HG03095 (cell line): ENCODE results near the gene CRIP3.

Source experiments
- ATAC-seq: cut with Tn5 transposase; IDR thresholded peaks from one replicate; pipeline ENCODE4 v1.9.1; 2021; ENCODE audit warnings: moderate library complexity; ENCODE audit not compliant: unreplicated experiment

CRIP3 gene

DNA sequence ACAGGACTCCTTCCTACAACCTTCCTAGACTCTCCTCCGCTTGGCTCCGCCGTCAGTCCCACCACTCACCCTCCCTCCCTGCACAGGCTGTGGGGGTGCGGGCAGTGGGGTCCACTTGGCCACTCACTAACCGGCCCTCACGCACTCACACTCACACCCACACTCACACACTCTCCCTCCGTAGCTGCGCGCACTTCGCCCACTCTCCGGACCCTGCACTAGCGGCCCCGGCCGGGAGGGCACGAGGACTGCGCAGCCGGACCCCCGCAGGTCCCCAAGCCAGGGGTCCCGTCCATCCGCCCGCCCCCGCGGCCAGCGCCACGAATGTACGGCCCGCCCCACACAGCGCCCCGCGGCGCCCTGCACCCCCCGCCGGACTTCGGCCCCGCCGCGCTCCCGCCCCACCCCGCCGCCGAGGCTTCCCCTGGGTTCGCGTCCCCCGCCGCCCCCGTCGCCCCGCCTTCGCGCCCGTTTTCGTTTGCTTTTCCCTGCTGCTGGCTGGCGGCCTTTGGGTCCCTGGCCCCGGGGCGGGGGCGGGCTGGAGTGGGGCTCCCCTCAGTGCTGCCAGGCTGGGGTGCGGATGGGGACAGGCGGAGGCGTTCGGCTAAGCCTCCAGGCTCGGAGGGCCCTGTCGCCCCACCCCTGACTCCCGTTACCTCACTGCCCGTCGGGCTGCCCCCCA lies 33.6 kb downstream of the CRIP3 start:
- no peak for ATAC-seq

DNA sequence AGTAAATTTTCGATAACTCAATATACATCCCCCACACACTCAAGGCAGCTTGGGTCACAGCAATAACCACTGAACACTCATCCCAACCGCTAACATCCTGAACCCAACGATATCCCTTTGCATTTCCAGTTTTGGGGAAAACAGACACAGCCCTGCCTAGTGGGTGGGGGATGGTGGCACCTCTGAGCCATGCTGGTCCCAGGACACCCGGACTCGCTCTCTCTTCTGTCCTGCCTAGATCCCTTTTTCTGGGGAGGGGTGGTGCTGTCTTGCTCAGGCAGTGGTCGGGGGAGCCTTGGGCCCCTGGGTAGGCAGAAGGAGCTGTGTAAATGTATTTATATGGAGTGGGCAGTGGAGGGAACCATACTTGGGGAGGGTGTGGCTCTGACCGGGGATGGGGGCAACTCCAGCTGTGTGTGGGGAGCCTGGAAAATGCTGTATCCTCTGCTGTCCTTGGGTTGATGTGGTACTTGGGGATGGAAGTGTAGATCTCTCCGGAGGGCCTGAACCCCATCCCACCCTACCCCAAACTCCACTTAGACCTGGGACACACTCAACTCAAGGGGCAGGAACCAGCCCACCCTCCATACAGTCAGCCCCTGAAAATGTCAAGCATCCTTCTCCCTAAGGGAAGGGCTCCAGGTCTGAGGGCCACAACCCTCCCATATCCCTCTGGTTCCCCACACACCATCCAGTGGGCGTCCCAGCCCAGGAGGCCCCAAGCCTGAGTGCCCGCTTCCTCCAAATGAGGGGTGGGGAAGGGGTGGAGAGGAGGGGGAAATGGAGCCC lies 34.3 kb downstream of the CRIP3 start:
- ATAC-seq, result no peak

DNA sequence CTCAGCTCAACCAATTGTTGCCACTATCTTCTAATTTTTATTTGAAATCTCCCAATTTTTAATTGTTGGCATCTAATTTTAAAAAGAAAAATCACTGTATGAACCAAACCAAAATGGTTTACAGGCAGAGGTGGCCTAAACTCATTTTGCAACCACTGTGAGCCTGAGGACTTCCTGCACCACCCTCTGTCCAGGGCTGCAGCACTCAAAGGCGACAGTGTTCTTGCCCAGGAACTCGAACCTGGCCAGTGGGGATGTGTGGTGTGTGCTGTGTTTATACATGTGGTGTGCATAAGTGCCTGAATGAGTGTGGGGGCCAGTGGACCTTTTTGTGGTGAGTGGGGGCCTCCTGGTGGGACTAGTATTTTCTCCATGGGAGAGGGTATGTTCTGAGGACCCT lies 34.9 kb downstream of the CRIP3 start:
- no peak for ATAC-seq

DNA sequence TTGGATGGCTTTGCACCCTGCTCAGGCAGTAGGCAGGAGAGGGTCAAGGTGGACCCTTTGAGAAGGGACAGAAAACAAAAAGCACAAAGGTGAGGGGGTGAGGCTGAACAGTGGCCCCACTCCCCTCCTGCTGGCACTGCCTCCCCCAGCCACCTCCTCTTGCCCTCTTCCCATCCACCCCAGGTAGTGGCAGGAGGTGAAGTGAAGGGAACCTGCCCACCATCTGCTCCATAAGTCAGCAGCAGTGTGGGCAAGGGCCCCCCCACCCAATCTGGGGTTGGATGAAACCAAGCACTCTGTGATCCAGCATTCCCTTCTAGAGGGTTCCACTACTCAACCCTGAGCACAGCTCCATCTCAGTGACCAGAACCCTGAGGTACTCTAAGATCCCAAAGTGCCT lies 36.7 kb downstream of the CRIP3 start:
- ATAC-seq, result no peak

DNA sequence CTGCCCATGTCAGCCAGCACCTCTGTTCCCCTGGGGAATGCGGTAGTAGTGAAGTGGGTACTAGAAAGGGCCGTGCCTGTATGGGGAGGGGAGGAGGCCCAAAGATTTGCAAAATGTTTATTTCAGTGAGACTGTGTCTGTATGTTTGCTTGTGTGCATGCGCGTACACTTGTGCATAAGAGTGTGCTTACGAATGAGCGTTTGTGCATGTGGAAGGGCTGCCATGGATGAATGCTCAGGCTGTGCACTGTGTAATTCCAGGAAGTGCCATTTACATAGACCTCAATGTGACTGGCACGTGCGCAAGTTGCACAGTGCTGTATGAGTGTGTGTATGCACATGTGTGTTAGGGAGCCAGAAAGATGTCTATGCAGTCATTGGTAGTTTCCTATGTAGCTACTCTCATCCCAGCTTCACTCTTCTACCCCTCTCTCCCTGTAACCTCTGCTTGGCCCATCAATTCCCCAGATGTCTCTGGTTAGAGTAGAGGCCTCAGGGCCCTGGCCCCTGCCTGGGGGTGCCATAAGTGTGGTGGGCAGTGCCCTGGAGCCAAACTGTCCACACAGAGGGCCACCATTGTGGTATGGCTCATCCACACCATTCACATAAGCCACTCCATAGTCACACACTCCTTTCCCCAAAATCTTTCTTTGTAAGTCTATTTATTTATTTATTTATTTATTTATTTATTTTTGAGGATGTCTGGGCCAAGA lies 37.4 kb downstream of the CRIP3 start:
- ATAC-seq, result no peak

DNA sequence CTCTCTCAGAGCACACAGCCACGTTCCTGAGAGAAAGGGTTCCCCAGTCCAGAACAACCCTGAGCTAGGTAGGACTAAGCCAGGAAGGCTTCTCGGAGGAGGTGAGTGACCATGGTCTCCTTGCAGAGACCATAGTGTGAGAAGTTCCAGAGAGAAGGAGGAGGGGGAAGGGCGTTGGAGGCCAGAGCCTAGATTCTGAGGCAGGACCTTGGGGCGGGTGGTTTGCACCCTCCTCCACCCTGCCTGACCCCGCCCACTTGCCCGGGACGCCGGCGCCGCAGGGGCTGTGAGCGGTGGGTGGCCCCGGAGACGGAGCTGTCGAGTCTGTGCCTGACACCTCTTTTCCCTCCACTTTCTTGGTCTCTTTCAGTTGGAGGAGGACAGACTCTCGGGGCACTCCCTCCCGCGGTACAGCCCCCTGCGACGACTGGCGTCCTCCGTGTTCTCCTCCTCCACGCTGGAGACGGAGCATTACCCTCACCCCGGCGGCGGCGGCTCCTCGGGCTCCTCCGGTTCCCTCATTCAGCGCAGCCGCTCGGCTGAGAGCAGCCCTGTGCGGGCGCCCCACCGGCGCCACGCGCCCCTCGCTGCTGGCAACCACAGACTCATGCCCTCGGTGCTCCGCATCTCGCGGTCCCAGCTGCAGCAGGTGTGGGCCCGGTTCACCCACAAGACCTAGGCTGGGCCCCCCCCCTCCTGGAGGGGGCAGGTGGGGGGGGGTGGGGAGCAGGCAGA lies 39.2 kb downstream of the CRIP3 start:
- ATAC-seq, result no peak

DNA sequence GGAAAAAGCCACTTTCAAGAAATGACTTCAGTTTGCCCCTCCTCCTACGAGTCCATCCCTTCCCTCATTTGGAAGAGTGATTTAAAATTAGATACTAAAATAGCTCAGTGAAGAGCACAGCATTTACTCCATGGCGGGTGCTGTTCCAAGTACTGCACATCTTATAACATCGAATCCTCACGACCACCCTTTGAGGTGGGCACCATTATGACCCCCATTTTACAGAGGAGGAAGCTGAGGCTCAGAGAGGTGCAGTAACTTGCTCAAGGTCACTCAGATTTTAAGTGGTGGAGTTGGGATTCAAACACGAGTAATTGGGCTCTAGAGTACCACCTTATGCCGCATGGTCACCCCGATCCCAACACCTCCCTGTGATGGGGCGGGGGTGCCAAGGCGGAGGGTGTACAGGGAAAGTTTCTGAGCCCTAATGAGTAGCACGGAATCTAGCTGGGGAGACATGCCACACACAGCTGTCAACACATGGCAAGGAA lies 39.8 kb downstream of the CRIP3 start:
- no peak for ATAC-seq

DNA sequence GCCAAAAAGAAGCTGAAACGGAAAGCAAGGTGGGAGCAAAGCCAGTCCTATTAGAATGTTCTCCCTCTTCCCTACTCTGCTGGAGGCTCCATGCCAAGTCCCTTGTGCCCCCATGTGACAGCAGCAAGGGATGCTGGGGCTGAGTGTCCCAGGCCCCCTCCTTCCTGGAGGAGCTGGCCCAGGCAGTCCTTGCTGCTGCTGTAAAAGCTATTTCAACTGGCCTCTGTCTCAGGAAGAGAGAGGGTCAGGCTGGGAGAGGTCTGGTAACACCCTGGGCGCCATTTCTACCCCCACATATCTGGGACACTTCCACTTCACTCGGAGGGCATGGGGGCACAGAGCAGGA lies 40.3 kb downstream of the CRIP3 start:
- no peak for ATAC-seq

DNA sequence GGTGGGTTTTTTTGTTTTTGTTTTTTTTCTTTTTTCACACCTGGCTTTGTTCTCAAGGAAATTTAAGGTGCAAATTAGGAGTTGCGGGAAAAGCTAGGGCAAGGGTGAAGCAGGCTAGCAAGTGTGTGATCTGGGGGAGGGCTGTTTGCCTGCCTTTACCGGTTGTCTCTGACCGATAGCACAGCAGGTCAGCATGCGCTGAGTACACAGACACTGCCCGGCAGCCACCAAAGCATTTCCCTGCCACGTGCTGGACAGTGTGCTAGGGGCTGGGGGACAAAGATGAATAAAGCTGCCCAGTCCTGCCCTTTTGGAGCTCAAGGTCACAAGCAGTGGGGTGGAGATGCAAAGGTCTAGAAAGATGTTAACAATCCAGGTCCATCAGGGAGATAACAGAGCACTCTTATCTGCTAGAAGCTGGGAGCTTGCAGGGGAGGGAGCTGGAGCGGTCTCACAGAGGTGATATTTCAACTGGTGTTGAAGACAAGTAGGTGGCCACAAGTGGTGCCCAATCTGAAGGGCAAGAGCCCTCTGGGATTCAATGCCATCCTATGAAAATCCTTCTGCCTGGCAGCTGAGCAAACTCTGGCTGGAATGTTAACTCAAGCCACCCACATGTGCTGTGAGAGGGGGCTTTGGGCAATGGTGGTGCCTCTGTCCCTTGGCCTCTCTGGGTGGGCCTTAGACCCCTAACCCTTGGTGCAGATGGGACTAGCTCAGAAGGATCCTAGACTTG lies 40.8 kb downstream of the CRIP3 start:
- ATAC-seq, result no peak

DNA sequence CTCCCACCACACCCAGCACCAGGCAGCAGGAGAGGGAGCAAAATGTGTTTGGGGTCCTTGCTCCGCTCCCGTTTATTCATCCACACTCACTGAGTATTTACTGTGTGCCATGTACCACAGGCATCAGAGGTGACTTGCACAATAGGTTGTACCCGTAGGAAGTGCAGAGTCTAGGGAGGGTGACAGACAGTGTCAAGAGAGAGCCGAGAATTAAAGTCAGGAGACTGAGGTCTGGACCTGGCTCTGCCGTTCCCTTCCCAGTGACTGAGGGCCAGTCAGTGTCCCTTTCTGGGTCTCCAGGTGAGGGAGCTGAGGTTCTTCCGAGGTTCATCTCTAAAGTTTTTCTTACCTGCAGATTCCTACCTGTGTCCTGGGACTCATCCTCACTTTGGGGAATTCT lies 43.1 kb downstream of the CRIP3 start:
- no peak for ATAC-seq

DNA sequence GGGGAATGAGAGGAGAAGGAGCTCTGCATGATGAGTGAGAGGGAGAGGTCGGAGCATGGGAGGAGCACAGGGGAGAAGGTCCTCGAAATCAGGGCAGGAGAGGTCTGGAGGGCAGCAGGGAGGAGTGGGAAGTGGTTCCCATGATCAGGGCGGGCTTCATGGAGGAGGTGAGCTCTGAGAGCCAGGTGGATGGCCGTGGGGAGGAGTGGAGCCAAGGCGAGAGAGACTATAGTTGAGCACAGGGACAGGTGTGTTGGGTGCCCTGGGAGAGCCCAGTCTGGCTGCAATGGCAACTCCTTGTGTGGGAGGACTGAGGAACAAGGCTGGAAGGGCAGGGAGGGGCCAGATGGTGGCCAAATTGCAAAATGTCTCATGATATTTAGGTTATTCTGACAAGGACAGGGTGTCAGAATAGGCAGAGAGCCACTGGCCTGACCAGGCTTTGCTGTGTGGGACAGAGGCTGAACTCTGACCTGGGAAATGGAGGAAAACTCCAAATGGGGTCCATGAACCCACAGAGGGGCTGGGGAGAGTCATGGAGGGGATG lies 44.0 kb downstream of the CRIP3 start:
- ATAC-seq, result no peak

DNA sequence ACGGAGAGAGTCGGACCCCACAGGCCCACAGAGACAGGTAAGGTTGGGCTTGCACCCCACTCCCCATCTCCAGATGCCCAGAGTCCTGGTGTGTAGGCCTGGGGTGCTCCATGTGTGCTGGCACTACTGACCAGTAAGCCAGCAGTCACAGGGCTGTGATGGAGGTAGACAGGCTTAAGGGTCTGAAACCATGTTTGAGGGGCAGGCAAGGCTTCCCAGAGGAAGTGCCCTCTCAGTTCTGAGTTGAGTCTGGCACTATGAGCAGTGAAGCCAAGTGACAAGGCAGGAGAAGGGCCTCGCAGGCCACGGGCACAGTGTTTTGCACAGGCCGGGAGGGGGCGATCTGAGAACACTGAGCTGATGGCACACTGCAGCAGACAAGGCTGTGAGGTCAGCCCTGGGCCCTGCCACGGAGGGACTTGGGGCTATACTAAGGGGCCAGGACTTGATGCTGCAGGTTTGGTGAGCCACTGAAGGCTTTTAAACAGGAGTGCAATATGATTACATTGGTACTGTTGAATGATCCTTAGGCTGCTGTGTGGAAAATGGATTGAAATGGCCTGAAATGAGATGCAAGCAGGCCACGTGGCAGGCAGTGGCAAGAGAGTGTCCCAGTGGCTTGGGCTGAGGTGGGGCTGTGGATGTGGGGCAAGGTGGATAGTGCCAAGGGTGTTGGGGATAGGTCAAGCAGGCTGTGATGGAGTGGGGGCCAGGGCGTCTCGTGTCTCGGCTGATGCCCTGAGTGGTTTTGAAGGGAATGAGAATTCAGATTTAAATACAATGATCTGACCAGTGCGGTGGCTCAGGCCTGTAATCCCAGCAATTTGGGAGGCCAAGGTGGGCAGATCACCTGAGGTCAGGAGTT lies 45.1 kb downstream of the CRIP3 start:
- ATAC-seq, result peak; percentile 64

DNA sequence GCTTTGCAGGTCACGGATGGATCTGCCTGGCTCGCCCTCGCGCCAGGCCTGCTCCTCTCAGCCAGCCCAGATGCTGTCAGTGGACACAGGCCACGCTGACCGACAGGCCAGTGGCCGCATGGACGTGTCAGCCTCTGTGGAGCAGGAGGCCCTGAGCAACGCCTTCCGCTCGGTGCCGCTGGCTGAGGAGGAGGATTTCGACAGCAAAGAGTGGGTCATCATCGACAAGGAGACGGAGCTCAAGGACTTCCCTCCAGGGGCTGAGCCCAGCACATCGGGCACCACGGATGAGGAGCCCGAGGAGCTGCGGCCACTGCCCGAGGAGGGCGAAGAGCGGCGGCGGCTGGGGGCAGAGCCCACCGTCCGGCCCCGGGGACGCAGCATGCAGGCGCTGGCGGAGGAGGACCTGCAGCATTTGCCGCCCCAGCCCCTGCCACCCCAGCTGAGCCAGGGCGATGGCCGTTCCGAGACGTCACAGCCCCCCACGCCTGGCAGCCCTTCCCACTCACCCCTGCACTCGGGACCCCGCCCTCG lies 45.8 kb downstream of the CRIP3 start:
- ATAC-seq, result no peak

DNA sequence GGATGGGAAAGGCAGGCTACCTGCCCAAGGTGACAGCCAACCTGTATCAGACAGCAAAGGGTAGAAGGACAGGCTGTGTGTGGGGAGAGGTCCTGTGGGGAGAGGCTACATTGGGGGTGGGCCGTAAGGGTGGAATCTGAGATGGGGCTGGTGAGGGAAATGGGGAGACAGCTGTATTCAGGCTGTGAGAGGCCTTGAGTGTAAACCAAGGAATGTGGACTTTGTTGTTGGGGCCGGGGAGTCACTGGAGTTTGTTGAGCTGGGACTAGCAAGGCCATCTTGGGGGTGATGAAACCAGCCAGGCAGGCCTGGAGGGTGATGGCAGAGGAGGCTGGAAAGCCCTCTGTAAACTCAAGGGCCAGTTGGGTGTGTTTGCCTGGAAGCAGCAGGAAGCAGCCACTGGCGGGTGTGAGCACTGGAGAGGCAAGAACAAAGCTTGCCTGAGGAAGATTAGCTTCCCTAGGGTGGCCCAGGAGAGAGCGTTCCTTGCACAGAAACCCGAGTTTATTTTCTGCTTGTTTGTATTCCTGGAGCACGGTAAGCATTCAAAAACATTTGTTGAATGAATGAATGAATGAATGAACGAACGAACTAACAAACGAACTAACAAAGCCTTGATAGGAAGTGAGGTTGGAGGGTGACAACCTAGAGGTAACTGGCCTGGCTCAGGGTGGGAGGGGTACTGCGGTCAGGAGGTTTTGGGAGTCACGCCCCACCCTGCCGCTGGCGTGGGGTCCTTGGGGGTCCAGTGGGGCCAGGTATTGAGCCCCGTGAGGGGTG lies 46.4 kb downstream of the CRIP3 start:
- no peak for ATAC-seq

DNA sequence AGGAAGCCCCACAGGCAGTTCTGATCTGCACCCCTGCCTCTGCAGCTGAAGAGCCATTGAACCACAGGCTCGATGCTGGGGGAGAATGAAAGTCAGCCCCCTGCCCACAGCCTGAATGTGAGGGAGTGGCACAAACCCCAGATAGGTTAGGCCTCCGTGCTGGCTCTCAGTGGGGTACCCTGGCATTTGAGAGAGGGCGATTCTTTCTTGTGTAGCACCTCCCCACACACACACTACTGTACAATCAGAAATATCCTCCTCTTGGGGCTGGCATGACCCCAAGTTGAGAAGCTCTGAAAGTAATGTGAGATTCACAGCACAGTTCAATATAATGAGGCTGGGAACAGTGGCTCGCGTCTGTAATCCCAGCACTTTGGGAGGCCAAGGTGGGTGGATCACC lies 47.4 kb downstream of the CRIP3 start:
- ATAC-seq, result no peak

DNA sequence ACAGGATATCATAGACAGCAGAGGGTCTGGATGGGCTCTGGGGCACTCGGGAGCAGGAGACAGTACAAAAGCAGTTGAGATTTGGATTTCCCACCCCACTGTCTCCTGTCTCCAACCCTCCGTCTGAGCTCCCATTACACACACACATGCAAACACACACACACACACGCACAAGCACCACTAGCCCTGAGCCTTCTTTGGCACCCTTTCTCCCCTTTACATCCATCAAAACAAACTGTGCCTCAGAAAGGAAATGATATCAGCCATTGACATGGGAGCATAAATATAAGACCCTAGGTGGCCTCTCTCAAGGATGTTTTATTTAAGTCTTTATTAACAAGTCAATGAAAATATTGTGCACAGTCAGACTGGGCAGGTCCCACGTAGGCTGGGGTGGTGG lies 47.8 kb downstream of the CRIP3 start:
- no peak for ATAC-seq

DNA sequence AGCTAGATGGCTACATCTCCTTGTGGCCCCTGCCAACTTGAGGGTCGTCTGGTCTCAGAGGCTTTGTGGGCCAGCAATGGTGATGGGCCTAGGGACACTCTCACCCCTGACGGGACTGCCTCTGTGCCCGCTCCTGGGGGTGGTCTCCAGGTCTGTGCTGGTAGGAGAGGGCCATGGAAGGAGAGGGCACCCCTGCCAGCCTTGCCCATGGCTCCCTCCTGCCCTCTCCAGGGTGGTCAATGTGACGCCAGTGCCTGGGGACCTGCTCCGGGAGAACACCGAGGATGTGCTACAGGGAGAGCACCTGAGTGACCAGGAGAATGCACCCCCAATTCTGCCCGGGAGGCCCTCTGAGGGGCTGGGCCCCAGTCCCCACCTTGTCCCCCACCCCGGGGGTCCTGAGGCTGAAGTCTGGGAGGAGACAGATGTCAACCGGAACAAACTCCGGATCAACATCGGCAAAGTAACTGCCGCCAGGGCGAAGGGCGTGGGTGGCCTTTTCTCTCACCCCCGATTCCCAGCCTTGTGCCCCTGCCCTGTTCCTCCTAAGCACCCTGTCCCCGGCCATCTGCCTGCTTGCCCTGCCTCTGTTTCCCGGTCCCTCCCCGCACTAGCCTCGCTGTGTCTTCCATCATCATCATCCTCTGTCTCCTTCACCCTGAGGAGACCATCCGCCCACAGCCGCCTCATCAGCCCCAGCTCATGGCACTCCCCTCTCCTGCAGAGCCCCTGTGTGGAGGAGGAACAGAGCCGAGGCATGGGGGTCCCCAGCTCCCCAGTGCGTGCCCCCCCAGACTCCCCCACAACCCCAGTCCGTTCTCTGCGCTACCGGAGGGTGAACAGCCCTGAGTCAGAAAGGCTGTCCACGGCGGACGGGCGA lies 49.6 kb downstream of the CRIP3 start:
- ATAC-seq, result no peak
